Epithelial cell of esophagus (primary cell): Measurements from ENCODE around the gene CDCP2.

Experiments used
- DNase-seq: peaks from one replicate; pipeline ENCODE4 v3.0.0; 2010; ENCODE audit warnings: low read depth
- H3K4me3 ChIP-seq: 2 replicates; pipeline ENCODE4 v1.5.1; 2011; ENCODE audit warnings: mild to moderate bottlenecking, low read length, control low read depth
- TF ChIP-seq, protein P1 (sequence below): IDR thresholded peaks from 2 replicates; pipeline ENCODE4 v1.5.1; 2011; ENCODE audit warnings: low read depth, mild to moderate bottlenecking, low read length, control low read depth, inconsistent platforms; ENCODE audit not compliant: insufficient read depth; ENCODE audit errors: missing control alignments

The CDCP2 gene

DNA sequence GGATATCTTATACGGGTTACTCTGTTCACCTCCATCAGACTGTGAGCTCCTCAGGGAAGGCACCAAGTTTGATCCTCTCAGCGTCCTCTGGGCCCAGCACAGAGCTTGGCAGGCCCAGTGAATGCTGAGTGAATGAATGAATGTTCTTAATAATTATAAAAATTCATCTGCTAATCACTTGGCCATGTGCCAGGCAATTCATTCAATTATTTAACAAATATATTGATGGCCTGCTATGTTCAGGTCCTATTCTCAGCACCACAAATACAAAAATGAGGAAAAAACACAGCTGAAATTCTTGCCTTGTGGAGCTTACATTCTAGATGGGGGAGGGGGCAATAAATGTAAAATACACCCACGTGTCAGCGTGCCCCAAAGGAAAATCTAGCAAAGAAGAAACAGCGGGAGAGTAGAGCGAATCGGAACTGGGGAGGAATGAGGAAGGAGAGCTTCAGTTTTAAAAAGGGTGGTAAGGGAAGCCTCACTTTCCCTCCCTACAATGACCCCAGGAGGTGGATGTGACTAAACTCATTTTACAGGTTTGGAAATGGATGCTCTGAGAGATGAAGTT is 15.8 kb downstream of the CDCP2 start:
- no peak overlapping the region for H3K4me3 ChIP-seq
- TF ChIP-seq, protein P1, sequence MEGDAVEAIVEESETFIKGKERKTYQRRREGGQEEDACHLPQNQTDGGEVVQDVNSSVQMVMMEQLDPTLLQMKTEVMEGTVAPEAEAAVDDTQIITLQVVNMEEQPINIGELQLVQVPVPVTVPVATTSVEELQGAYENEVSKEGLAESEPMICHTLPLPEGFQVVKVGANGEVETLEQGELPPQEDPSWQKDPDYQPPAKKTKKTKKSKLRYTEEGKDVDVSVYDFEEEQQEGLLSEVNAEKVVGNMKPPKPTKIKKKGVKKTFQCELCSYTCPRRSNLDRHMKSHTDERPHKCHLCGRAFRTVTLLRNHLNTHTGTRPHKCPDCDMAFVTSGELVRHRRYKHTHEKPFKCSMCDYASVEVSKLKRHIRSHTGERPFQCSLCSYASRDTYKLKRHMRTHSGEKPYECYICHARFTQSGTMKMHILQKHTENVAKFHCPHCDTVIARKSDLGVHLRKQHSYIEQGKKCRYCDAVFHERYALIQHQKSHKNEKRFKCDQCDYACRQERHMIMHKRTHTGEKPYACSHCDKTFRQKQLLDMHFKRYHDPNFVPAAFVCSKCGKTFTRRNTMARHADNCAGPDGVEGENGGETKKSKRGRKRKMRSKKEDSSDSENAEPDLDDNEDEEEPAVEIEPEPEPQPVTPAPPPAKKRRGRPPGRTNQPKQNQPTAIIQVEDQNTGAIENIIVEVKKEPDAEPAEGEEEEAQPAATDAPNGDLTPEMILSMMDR, result no peak
- no peak for DNase-seq

DNA sequence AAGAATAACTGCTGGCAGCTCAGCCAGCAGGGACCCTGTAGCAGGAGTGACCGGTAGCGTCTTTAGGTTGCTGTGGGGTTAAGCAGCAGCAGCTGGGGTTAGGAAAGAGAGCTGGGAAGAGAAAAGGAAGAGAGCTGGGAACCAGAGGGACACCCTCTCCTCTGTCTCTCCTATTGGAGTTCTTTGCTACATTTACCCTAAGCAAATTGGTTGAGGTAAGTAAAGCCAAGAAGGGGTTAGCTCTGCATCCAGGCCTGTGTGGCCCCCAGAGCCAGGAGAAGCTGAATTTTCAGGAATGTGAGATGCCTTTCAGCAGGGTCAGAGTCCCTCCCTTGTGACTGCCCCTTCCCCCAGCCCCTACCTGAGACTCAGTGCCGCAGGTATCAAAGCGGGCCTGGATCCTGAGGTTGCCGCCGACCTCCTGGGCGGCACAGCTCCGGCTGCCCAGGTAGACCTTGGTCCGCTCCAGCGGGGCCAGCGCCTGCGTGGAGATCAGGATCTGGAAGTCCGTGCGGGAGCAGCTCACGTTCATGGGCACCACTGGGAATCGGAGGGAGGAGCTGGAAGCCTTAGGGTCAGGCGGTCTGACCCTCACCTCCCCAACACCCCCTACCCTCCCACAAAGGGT is 16.4 kb downstream of the CDCP2 start:
- DNase-seq, result no peak
- TF ChIP-seq, protein P1, result no peak
- H3K4me3 ChIP-seq, result no peak overlapping the region

- no peak for DNase-seq
- TF ChIP-seq, protein P1, result no peak
- H3K4me3 ChIP-seq, result no peak overlapping the region
These were observed 17.2 kb downstream of the CDCP2 start for GRCh38 chr1:54135436-54136120.

DNA sequence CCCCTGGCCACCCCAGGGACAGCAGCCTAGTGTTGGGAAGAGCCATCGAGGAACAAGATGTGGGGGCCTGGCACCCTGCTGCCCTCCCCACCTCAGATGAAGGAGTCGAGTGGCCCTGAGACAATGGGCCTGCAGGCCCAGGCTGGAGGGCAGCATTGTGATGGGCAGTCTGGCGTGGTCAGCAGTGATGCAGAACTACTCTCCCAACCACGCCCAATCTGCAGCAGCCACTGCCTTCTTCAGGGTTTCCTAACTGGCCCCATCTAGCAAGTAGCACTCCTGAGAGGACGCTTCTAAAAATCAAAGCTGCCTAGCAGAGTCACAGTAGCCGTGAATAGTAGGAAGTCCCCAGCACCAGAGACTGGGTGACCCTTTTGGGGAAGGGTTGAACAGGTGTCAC is 18.5 kb downstream of the CDCP2 start:
- TF ChIP-seq, protein P1, result no peak
- DNase-seq, result no peak
- H3K4me3 ChIP-seq, result no peak overlapping the region

DNA sequence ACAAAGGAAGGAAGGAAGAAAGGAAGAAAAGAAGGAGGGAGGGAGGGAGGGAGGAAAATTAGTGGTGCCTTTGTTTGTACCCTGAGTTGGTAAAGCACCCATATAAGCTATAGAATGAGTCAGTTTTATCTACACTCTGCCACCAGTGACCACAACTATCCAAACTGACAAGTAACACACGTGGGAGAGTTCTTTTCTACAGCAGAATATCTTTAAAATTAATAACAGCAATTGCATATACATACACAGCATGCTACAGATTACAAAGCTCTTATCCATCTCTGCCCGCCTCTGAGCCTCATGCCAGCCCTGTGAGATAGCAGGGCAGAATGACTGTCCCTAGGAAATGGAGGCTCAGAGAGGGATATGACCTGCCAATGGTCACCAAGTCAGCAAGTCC is 20.3 kb downstream of the CDCP2 start:
- no peak overlapping the region for H3K4me3 ChIP-seq
- TF ChIP-seq, protein P1, result no peak
- DNase-seq, result no peak

DNA sequence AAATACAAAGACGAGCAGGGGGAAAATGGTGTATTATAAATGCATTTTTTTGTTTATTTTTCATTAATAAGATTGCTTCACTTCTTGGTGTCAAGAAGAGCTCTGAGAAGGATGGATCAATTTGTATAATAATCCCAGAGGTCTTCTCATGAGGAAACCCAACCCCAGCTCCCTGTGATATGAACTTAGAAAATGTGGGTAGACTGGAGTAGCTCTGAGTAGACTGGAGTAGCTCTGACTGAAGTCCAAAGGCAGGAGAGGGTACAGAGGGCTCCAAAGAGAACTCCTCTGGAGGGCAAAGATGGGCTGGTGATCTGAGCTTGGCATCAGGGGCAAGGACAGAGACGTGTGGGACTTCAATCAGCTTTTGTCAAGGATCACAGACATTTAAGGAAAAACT is 21.4 kb downstream of the CDCP2 start:
- TF ChIP-seq, protein P1, result no peak
- no peak overlapping the region for H3K4me3 ChIP-seq

More for the DNA sequence above, 21.4 kb downstream of the CDCP2 start:
- DNase-seq, result no peak
